HG03097 (cell line): Measurements from ENCODE around the gene TRIB2.

ENCODE experiments used
- ATAC-seq: cut with Tn5 transposase; IDR thresholded peaks from one replicate; pipeline ENCODE4 v1.9.1; 2021; ENCODE audit not compliant: unreplicated experiment, low FRiP score

TRIB2 gene

DNA sequence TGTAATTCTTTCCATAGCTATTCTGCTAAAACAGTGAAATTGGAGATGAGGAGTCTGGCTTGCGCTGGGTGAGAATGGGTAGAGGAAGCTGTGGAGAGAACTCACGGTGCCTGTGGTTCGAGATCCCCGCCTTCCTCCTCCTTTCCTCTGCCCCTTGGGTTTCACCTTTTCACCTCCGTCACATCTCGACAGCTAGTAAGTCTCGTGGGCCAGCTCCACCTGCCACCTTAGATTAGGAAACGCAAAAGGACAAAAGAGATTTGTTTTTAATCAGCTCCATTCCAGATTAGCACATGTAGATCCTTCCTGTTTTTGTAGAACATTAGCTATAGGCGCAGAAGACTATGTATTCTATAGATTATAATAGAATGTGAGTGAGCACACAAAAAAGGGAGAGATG is 20.6 kb downstream of the TRIB2 start:
- no peak for ATAC-seq

DNA sequence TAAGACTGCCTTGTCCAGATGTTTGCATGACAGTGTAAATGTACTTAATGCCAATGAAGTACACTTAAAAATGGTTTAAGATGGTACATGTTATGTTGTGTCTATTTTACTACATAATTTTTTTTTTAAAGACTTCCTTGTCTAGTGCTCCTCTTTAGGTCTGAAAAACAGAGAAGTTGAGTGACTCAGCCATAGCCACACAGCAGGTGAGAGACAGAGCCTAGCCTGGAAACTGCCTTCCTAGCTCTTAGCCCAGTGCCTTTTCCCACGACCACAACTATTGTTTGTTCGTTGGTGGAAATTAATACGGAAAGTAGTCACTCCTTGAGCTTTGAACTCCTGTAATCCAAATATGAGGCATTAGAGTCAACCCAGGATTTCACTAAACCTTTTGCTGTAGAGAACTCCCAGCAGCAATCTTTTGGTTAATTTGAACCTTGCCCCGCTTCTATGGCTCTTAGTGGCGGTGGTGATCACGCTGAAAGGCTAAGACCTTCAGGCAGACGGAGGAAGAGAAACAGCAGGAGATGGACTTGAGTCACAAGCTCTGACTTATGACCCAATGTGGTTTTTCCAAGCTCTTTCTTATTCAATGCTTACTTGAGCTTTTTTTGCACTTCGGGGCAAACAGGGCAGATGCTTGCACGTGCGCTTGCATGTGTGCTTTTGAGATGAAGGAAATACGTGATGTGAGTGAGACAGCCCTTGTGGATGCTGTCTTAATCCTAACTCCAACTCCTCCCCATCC is 21.2 kb downstream of the TRIB2 start:
- no peak for ATAC-seq

DNA sequence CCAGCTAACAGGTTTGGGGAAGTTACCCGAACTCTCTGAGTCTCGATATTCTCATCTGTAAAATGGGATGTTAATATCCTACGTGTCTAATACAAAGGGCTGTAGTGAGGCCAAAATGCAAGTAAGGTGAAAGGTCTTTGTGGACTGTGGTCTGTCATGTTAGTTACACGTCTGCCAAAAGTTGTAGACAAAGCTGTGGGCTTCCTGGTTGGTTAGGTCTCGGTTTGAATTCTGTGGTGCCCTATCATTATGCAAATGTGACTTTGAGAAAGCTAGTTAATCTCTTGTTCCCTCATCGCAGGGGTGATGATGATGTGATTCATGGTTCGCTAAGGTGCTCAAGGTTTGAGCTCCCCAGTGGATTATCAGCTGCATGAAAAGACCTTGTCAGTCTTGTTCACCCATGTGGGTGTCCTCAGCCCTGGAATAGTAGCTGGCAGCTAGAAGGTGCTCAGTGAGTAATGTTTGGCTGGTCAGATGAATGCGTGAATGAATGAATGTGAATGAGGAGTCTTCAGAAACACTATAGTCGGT is 23.1 kb downstream of the TRIB2 start:
- no peak for ATAC-seq

DNA sequence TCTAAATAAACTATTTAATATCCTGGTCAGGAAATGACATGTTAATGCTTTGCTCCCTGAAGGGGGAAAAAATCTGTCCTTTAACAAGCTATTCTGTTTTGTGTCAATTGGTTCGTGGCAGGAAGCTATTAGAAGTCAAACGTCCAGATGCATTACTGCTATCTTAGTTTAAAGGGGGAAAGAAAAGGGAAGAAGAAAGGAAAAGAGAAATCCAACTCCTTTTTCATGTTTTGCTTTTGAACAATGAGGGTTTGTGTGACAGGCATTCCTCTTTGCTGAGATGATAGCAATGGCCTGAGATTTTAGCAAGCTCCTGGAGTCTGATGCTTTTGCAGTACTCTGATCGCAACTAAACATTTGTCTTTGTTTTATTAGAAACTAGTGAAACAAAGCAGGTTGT is 24.6 kb downstream of the TRIB2 start:
- ATAC-seq = no peak

DNA sequence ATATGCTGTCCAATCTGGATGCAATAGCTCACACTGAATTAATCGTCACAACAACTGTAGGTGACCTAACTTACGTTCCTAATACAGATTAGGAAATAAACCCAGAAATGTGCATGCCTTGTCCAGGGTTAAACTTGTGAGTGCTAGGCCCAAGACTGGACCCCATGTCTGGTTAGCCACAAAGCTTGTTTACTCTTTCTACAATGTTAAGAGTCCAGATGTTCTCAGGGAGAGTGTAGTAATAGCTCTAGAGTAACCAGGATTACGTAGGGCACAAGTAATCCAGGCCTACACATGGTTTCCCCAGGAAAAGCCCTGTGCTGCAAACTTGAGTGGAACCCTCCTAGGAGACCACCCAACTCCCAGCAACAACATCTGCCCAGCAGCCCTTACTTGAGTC is 26.2 kb downstream of the TRIB2 start:
- no peak for ATAC-seq

DNA sequence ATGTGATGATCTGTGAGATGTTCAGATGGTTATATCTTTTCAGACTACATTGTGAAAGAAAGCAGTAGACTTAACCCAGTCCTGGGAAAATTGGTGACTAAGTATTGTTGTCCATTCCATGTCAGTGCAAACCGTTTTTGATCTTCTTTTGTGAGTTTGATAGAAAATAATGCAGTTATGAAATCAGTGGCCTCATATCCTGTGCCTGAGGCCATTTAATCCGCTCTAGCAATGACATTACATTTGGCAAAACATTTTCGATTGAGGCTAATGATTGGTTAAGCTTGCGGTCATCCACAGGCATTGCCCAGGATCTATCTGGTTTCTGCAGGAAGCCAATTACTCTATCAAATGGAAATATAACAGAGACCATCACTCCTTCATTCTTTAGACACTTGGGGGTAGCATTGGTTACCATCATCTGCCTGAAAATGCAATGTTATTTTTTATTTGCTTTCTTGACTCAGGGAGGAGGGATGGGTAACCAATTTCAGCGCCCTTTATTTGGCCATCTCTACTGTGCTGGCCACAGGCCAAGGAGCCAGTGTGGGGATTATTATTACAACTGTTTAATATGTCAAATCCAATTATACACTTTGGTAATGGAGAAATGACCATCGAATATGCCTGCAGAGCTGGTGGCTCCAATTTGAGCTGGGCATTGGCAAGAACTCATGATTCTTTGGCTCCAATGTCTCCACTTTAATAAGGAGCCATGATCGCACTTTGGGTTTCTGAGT is 33.6 kb downstream of the TRIB2 start:
- no peak for ATAC-seq

DNA sequence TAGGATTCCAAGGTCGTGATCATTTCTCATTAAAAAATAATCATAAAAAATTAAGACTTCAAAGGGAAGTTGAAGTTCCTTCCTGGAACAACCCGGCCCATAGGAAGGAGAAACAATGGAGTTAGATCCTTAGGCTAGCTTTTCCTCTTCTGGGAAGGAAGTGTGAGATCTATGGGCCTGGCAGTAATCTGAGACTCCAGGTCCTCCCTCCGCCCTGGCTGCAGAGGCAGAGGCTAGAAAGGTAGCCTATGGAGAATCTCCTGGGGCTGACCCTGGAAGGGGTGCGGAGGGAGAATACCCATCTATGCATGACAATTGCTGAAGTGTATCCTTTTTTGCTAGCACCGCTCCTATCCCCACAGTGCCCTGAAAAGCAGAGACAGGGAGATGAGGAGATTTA is 37.9 kb downstream of the TRIB2 start:
- no peak for ATAC-seq

DNA sequence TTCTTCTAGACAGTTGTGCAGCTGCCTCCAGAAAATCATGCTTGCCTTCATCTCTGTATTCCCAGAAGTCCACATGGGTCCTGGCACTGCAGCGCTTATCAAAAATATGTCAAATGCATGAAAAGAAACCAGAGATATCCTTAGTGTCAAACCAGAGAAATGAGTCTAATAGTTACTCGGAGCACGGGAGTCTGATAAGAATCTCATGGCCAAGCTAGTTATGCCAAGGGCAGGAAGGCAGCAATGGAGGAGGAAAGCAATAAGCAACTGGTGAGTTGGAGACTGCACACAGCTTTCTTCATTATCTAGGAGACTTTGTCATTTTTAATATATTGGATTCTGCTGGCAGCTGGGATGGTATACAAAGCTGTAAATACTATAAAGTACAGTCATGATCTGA is 38.6 kb downstream of the TRIB2 start:
- ATAC-seq = no peak

DNA sequence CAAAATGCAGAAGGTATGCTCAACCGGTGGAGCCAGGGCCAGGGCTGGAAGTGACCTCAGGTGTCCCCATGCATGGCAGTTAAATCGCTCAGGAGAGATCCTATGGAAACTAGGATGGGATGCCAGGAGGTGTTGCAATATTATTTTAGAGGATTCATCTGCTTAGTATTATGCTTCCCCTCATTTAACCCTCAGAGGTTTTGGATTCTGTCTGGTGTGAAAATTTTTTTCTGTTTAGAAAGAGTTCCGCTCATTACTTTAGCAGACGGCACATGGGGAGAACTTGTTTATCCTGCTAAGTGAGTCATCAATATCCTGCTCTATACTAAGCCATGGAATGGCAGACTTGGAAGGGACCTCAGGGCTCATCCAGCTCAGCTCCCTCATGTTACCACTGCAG is 42.5 kb downstream of the TRIB2 start:
- ATAC-seq = no peak

DNA sequence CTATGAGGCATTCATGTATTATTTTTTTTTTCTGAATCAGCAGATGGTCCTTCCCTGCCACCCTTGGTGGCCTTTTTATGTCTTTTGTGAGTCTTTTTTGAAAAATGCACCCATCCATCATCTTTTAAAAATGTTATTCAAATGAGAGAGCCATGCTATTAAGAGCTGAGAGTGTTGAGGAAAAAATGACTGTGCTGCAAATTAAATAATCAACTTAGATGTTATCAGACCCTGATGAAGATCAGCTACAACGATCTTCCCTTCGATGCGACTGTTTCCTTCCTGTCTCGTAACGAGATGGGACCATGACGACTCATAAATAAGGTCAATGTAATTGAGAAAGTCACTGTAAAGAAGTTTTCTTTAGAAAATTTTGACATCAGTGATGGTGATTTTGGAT is 44.4 kb downstream of the TRIB2 start:
- ATAC-seq = no peak

DNA sequence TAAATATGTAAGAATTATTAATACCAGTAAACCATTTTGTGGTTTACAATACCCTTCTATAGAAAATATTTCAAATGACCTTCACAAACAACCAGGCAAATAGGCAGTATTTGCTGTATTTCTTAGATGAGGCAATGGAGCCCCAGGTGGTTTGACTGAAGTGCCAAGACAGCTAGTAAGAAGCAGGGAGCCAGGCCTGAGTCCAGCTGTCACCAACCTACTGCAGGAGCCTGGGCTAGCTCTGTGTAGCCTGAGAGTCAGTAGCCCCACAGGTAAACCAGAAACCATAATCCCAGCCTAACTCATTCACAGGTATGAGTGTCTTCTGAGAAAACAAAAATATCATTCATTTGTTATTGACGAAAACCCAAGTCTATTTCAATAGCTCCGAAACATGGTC is 45.6 kb downstream of the TRIB2 start:
- no peak for ATAC-seq

DNA sequence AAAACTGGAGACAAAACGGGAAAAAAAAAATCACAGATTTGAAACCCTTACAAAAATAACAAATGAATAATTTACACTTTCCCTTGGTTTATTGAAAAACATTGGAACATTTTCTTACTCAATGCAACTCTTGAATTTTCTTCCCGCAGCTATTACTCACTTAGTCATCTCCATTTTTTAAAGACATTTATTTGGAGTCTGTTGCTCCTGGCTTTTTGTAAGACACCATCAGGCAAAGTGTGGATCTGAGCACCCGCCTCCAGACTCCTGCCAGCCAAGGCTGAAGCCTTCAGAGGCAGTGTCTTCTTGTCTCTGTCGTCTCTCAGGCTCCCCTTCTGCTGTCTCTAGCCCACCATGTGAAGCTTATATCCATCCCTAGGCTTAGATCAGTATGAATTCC is 46.2 kb downstream of the TRIB2 start:
- ATAC-seq = no peak

DNA sequence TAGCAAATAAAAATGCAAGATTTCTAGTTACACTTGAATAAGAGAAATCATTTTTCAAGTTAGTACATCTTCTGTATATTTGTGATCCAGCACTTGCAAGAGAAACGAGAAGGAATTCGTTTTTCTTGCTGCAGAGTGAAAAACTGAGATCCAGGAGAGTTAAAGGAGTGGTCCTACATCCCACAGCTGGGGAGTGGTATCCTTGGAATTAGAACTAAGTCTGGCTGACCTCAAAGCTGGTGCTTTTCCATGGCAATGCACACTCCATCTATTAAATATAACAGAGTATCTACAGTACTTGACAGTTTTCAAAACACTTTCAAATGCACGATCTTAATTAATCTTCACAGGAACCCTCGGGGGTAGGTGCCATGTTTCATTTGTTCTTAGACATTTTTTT is 46.8 kb downstream of the TRIB2 start:
- no peak for ATAC-seq

DNA sequence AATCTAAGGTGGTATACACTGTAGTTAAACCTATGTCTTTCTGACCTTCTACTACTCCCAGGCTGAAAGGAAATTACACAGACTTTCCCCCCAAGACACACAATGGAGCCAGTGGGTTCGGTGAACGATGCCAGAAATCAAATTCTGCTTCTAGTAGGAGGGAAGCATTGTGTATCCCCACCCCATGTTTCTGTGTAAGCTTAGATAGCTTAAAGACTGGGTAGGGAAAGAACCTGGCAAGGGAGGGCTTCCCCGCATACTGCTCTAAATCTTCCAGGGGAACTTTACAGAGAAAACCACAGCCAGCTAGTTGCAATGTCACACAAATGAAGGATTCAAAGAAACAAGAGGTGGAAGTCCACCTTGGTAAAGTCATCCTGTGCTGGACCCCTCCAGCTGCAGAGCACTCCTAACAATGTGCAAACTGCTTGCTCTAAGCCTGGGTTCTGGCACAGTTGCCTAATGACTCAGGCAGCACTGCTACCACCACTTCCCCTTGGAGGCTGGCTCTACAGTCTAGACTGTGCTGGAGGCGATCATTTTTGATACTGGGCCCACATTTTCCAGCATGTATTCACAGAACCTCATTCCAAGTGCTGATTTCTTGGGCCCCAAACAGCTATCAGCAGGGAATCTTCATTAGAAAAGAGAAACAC is 47.5 kb downstream of the TRIB2 start:
- no peak for ATAC-seq

DNA sequence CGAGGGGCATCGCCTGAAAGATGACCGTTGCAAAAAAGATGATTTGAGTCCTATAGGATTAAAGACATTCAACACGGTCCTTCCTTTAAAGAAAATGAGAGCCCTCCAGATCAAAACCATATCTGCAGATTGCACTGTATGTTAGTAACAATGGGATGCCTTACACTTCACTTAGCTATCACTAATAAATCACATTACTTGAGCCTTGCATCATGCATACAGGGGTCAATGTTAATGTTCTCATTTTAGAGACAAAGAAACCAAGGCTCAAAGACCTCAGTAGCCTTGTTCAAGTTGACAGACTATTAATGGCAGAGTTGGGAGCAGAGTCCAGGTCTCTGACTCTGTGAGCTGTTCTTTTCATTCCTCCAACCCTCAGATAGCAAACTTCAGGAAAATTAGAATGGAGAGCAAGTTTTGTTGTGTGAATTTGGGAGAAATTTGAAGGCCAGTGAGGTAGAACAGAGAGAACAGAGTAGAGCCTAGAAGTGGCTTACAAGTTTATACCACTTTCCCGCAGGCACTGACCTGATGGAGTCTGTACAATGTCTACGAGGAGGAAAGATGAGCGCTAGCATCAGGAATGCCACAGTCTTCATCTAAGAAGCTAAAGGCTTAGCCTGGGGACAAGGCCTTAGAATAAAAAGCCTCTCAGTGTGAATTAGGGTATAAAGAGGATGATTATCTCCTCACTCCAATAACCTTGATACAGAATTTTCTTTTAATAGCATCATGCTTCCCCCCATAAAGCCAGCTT is 48.3 kb downstream of the TRIB2 start:
- no peak for ATAC-seq

DNA sequence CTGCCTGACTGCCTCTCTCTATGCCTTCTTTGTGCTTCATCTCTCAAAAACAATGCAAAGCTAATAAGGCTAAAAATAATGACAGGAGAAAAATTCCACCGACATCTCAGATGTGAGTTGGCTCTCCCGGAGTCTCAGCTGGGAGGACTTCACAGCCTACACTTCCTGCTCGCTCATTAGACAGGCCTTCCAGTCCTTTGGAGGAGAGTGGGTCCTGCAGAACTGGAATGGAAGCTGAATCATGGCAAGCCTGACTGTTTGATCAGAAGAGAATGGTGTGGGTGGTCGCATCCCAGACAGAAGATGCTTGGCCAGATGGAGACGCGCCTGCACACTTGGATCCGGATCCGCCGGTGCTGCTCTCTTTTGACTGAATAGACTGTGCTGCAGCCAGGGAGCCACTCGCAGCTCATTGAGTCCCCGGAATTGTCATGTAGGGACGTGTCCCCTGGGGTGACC is 49.7 kb downstream of the TRIB2 start:
- no peak for ATAC-seq

DNA sequence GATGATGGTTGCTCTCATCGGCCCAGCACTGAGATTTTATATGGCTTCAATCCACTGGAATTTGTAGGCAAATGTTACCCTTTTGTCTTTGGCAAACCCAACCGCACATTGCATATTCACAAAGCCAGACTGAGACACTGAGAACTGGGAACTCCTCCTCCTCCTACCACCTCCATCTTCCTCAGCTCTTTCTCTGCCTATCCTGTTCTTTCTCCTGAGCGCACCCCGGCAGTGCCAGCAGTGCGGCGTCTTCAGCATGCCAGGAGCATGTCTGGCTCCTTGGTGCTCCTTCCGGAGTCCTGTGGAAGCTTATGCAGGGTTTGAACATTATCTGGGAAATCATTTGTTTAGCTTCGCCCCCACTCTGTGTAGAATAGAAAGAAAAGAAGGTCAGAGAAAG is 50.8 kb downstream of the TRIB2 start:
- no peak for ATAC-seq

DNA sequence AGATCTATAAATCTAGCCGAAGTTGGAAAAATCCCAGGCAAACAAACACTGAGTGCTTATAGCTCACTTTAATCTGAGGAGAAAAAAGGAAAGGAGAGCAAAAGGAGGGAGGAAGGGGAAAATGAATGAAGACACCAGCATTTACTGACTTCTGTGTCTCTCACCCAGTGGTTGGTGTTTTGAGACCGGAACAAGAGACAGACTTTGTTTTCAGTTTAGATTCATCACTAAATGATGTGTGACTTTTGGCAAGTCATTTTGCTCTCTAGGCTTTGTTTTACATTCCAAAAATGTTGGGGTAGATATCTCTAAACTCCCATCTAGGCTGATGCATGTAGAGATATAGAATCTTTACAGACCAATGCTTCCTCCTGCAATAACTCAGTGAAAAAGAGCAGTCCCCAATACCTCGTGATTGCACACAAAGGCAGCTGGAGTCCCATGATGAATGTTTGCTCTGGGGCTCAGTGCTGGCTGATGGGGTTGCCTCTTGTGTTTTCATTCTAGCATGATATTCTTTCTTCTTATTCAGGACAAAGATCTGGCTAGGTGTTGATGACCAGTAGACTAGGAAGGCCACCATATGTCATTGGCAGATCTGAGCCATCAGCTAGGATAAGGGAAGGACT is 51.4 kb downstream of the TRIB2 start:
- no peak for ATAC-seq

DNA sequence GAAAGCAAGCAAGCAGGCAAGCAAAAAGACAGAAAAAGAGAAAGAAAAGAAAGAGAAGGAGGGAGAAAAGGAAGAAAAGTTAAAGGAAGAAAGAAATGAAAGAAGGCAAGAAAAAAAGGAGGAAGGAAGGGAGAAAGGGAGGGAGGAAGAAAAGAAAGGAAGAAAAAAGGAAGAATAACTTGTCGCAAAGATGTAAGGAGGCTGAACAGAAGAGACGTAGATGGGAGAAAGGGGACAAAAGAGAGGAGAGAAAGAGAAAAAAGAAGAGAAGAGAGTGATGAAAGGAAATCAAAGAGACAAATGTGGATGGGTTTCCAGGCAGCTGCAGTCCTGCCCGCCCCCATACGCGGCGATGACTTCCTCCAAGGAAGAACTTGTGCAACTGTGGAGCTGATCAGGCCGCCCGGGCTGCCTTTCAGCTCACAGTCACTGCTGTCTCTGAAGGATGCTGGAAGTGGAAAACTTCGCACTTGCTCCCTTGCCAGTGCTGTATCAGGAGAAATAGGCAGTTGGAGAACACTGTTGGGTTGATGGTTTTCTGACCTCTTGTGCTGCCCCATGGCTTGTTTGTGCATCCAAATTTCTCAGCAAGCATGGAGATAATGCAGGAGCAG is 52.9 kb downstream of the TRIB2 start:
- ATAC-seq = no peak
